Peyer's patch (tissue), 4 donors: ENCODE measurements around the gene SMYD3.

Experiments
- POLR2A ChIP-seq, 2 donors: fragments of 450-650 bp; IDR thresholded peaks; one replicate each; pipeline ENCODE4 v1.5.1; 2017; ENCODE audit warnings: antibody characterized with exemption in 2 of 2, mild to moderate bottlenecking in 2 of 2, moderate library complexity in 2 of 2
- TF ChIP-seq, protein P1 (sequence below), 6 experiments: fragments of 450-650 bp in 4 of 6; fragments of 200-600 bp in 2 of 6; sonication (generic) in 1 of 6; IDR thresholded peaks; one replicate each; pipeline ENCODE4 v1.5.1; 2017 to 2019; ENCODE audit warnings: antibody characterized with exemption in 6 of 6, mild to moderate bottlenecking in 3 of 6, moderate library complexity in 1 of 6

DNA sequence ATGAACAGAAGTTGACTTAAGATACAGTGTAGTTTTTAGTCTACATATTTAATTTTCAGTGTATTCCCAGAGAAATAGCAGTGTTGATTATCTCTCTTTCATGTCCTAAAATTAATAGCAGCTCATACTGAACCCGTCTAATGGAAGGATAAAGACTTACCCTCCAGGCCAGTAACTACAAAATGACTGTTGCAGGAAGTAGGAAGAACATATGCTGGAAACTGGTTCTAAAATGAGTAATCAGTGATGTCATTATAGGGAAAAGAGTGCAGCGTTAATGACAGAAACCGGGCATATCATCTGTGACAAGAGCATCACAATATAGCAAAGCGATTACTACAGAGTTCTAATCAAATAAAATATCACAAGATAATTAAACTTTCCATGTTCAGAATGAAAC is 385.5 kb downstream of the SMYD3 start:
- TF ChIP-seq POLR2A (IDR thresholded peaks at IDR 0.05), result no peak
- TF ChIP-seq, protein P1, sequence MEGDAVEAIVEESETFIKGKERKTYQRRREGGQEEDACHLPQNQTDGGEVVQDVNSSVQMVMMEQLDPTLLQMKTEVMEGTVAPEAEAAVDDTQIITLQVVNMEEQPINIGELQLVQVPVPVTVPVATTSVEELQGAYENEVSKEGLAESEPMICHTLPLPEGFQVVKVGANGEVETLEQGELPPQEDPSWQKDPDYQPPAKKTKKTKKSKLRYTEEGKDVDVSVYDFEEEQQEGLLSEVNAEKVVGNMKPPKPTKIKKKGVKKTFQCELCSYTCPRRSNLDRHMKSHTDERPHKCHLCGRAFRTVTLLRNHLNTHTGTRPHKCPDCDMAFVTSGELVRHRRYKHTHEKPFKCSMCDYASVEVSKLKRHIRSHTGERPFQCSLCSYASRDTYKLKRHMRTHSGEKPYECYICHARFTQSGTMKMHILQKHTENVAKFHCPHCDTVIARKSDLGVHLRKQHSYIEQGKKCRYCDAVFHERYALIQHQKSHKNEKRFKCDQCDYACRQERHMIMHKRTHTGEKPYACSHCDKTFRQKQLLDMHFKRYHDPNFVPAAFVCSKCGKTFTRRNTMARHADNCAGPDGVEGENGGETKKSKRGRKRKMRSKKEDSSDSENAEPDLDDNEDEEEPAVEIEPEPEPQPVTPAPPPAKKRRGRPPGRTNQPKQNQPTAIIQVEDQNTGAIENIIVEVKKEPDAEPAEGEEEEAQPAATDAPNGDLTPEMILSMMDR (IDR thresholded peaks at IDR 0.05), result no peak
